Endodermal cell (in vitro differentiated cells): ENCODE results near the gene AFTPH. TPM values are rescaled to one million over a fixed set of nuclear protein-coding genes. Genes with fewer than 3 reads are reported as not detected.
A peak's percentile ranks its signal among the peaks of the same experiment; 100 is the strongest.

Experiments
- DNase-seq: peaks from one replicate; pipeline ENCODE4 v3.0.0-alpha.2; 2017
- H3K27ac ChIP-seq: 2 replicates; pipeline ENCODE4 v1.5.1; 2013; ENCODE audit warnings: mild to moderate bottlenecking, low read depth, low read length, moderate library complexity
- H3K27me3 ChIP-seq: 2 replicates; pipeline ENCODE4 v1.6.1; 2013; ENCODE audit warnings: mild to moderate bottlenecking, low read length, moderate library complexity; ENCODE audit not compliant: insufficient read depth, control insufficient read depth, poor library complexity, severe bottlenecking
- H3K36me3 ChIP-seq: 2 replicates; pipeline ENCODE4 v1.7.0; 2013; ENCODE audit warnings: mild to moderate bottlenecking, low read length, moderate library complexity; ENCODE audit not compliant: control insufficient read depth, insufficient read depth
- H3K4me1 ChIP-seq: one replicate; pipeline ENCODE4 v1.7.0; 2013; ENCODE audit warnings: low read length; ENCODE audit not compliant: control insufficient read depth, insufficient read depth
- H3K4me3 ChIP-seq: 2 replicates; pipeline ENCODE4 v1.5.1; 2013; ENCODE audit warnings: mild to moderate bottlenecking, low read length, moderate library complexity
- H3K9ac ChIP-seq: 2 replicates; pipeline ENCODE4 v1.6.1; 2013; ENCODE audit warnings: mild to moderate bottlenecking, low read length, moderate library complexity; ENCODE audit not compliant: poor library complexity, severe bottlenecking; ENCODE audit errors: extremely low read depth
- H3K9me3 ChIP-seq: 2 replicates; pipeline ENCODE4 v1.6.1; 2013; ENCODE audit warnings: mild to moderate bottlenecking, low read length, moderate library complexity; ENCODE audit not compliant: control insufficient read depth
- H3K27ac Mint-ChIP-seq: 2 replicates; pipeline ENCODE4 v1.8.0; 2020; ENCODE audit warnings: mixed read lengths
- H3K27me3 Mint-ChIP-seq: 2 replicates; pipeline ENCODE4 v1.8.0; 2021; ENCODE audit warnings: mild to moderate bottlenecking, mixed read lengths; ENCODE audit not compliant: insufficient read depth
- H3K36me3 Mint-ChIP-seq: 2 replicates; pipeline ENCODE4 v1.8.0; 2020; ENCODE audit warnings: low read depth, mixed read lengths
- H3K4me1 Mint-ChIP-seq: 2 replicates; pipeline ENCODE4 v1.8.0; 2020; ENCODE audit warnings: mixed read lengths
- H3K4me3 Mint-ChIP-seq: 2 replicates; pipeline ENCODE4 v1.8.0; 2020; ENCODE audit warnings: mild to moderate bottlenecking, moderate library complexity, mixed read lengths
- H3K9me3 Mint-ChIP-seq: 2 replicates; pipeline ENCODE4 v1.8.0; 2020; ENCODE audit warnings: mild to moderate bottlenecking, mixed read lengths
- CTCF ChIP-seq: fragments of 200-600 bp; sonication (generic); conservative IDR thresholded peaks from 2 replicates; pipeline ENCODE4 v1.5.0; 2021; ENCODE audit warnings: antibody characterized with exemption, mild to moderate bottlenecking
- WGBS, 2 experiments: methylation state at CpG; one replicate each; pipeline versions ENCODE4 v1.1.5 to v1.1.7; 2013; ENCODE audit warnings: missing lambda C conversion rate in 2 of 2, mixed read lengths in 1 of 2; ENCODE audit not compliant: insufficient coverage in 1 of 2, insufficient read length in 1 of 2; 5-methylcytosine and 5-hydroxymethylcytosine counted together
- total RNA-seq, 2 donors: library from RNA; stranded (reverse); fragmentation: NEBNext Ultra II Directional in 1 of 2; extraction: Animal tissue kit (Norgen Biotek cat#: 25700) in 1 of 2; gene quantifications; 2 replicates in 1 of 2; 3 replicates in 1 of 2; pipeline ENCODE4 v1.2.1, GENCODE V29; 2021

Gene AFTPH
- total RNA-seq, 2 donors from 2014 or later: 13.7 to 21.5 TPM

- DNase-seq: no peak
- peaks cover 10% of the 10 kb centered on the region for H3K27me3 Mint-ChIP-seq
- H3K36me3 Mint-ChIP-seq: no peaks in the 10 kb centered on the region
- Histone ChIP-seq H3K27me3 (no peaks in the 10 kb centered on the region), H3K4me1 (no peaks in the 10 kb centered on the region), H3K27ac (no peak overlapping the region), H3K9me3 (no peaks in the 10 kb centered on the region), H3K36me3 (no peaks in the 10 kb centered on the region), H3K4me3 (no peak overlapping the region), H3K9ac (no peak overlapping the region)
- peaks cover 4% of the 10 kb centered on the region for H3K4me1 Mint-ChIP-seq
- no peak overlapping the region for H3K4me3 Mint-ChIP-seq
- no peak overlapping the region for H3K27ac Mint-ChIP-seq
- no peak for TF ChIP-seq CTCF
- H3K9me3 Mint-ChIP-seq: peaks cover 9% of the 10 kb centered on the region
- 86 to 88% methylated on average over 1 to 2 of the region's 2 CpGs for WGBS, 2 experiments
Observed at GRCh38 chr2:64604155-64604554, 80.0 kb downstream of the AFTPH start.

DNA sequence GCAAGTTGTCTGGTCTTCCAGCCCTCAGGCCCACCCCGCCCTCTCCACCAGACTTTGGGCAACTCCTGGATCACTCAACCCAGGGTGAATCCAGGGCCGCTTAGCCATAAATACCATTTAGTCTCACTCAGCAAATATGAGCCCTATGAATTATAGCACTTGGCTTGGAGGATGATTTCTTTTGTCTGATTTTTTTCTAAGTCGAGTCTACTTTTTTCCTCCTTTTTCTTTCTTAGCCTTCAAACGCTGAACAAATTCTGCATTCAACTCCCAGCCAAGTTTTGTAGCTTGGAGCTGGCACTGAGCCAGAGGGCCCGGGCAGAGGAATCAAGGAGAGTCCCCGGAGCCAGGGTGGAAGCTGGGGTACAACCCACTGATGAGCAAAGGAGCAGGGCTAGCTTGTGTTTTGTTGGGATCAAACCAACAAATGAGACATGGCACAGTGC is 80.9 kb downstream of the AFTPH start:
- DNase-seq: peak; percentile 10
- no peak overlapping the region for H3K4me3 Mint-ChIP-seq
- no peaks in the 10 kb centered on the region for H3K36me3 Mint-ChIP-seq
- H3K4me1 Mint-ChIP-seq: peaks cover 6% of the 10 kb centered on the region
- peaks cover 9% of the 10 kb centered on the region for H3K9me3 Mint-ChIP-seq
- Histone ChIP-seq H3K4me3 (no peak overlapping the region), H3K9ac (no peak overlapping the region), H3K9me3 (no peaks in the 10 kb centered on the region), H3K27ac (no peak overlapping the region), H3K27me3 (no peaks in the 10 kb centered on the region), H3K4me1 (no peaks in the 10 kb centered on the region), H3K36me3 (no peaks in the 10 kb centered on the region)
- WGBS, 2 experiments: 92 to 97% methylated on average over 4 to 6 of the region's 6 CpGs
- peaks cover 12% of the 10 kb centered on the region for H3K27me3 Mint-ChIP-seq
- no peak for TF ChIP-seq CTCF
- no peak overlapping the region for H3K27ac Mint-ChIP-seq

GRCh38 chr2:64605991-64606478 is 81.9 kb downstream of the AFTPH start:
- Mint-ChIP-seq H3K27me3 (peaks cover 14% of the 10 kb centered on the region), H3K27ac (no peak overlapping the region), H3K36me3 (no peaks in the 10 kb centered on the region), H3K4me3 (no peak overlapping the region), H3K4me1 (peaks cover 5% of the 10 kb centered on the region), H3K9me3 (peaks cover 9% of the 10 kb centered on the region)
- TF ChIP-seq CTCF: no peak
- no peaks in the 10 kb centered on the region for H3K9me3 ChIP-seq
- H3K4me3 ChIP-seq: no peak overlapping the region
- 87 to 88% methylated on average over 3 to 5 of the region's 5 CpGs for WGBS, 2 experiments
- H3K27me3 ChIP-seq: no peaks in the 10 kb centered on the region
- DNase-seq: no peak
- H3K4me1 ChIP-seq: no peaks in the 10 kb centered on the region
- H3K36me3 ChIP-seq: no peaks in the 10 kb centered on the region
- H3K9ac ChIP-seq: no peak overlapping the region
- H3K27ac ChIP-seq: no peak overlapping the region
